ENCODE measurements around the gene MARK2.

The MARK2 gene

GRCh38 chr11:63911440-63911839 is 72.5 kb downstream of the MARK2 start:
- ATAC-seq (no peak), DNase-seq (no peak)
- H3K4me1 Mint-ChIP-seq = peaks cover 5% of the 10 kb centered on the region
- H3K4me3 Mint-ChIP-seq = no peak overlapping the region
- no peaks in the 10 kb centered on the region for H3K9me3 Mint-ChIP-seq
- H3K36me3 Mint-ChIP-seq (ENCODE audit: low read depth) = peaks cover 4% of the 10 kb centered on the region
- peaks cover 8% of the 10 kb centered on the region for H3K27me3 Mint-ChIP-seq
- H3K27ac Mint-ChIP-seq = no peak overlapping the region

DNA sequence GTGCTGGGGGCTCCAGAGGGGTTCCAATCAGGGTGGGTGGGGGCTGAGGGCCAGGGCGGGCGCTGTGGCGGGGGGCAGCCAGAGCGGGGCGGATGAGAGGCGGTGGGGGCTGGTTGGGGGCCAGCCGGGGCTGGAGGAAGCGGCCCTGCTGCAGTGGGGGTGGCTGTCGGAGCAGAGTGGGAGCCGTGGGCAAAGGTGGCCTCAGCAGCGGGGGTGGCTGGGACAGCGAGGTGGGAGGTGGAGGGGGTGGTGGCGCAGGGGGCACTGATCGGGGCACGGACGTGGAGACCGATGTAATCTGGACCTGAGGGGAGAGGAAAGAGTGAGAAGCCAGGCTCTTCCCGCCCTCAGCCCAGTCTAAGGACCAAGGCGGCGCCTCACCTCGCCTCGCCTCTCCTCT is 73.0 kb downstream of the MARK2 start:
- Mint-ChIP-seq H3K9me3 (no peaks in the 10 kb centered on the region), H3K4me3 (no peak overlapping the region), H3K36me3 (ENCODE audit: low read depth) (peaks cover 4% of the 10 kb centered on the region), H3K27me3 (peaks cover 8% of the 10 kb centered on the region), H3K4me1 (peaks cover 5% of the 10 kb centered on the region), H3K27ac (no peak overlapping the region)
- no peak for DNase-seq
- ATAC-seq = no peak

DNA sequence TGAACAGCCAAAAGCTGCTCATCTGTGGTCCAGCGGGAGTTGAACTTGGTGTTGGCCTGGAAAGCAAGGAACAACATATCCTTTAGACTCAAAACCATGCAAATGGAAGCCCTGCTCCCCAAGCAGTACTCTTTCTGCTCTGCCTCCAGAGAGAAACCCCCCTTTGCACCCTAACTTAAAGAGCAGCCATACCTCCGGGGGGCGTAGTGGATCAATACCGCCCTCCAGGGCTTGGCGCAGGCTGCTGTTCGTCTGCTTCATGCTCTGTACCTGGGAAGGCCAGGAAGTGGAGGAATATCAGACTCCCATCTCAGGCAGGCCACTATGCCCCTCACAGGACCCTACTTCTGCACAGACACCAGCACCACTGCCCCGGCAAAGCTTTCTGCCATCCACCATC is 73.8 kb downstream of the MARK2 start:
- Mint-ChIP-seq H3K36me3 (ENCODE audit: low read depth) (peaks cover 4% of the 10 kb centered on the region), H3K27ac (no peak overlapping the region), H3K27me3 (peaks cover 10% of the 10 kb centered on the region), H3K9me3 (no peaks in the 10 kb centered on the region), H3K4me1 (peaks cover 8% of the 10 kb centered on the region), H3K4me3 (no peak overlapping the region)
- DNase-seq (no peak), ATAC-seq (no peak)

- ATAC-seq (no peak), DNase-seq (no peak)
- H3K36me3 Mint-ChIP-seq (ENCODE audit: low read depth) = no peaks in the 10 kb centered on the region
- no peaks in the 10 kb centered on the region for H3K9me3 Mint-ChIP-seq
- no peak overlapping the region for H3K4me3 Mint-ChIP-seq
- peaks cover 15% of the 10 kb centered on the region for H3K4me1 Mint-ChIP-seq
- peaks cover 11% of the 10 kb centered on the region for H3K27me3 Mint-ChIP-seq
- H3K27ac Mint-ChIP-seq = no peak overlapping the region
Measured at GRCh38 chr11:63913866-63914830, 75.2 kb downstream of the MARK2 start.

- Mint-ChIP-seq H3K4me3 (no peak overlapping the region), H3K9me3 (no peaks in the 10 kb centered on the region), H3K27me3 (peaks cover 11% of the 10 kb centered on the region), H3K27ac (no peak overlapping the region), H3K36me3 (ENCODE audit: low read depth) (no peaks in the 10 kb centered on the region), H3K4me1 (peaks cover 15% of the 10 kb centered on the region)
- DNase-seq = no peak
- ATAC-seq = no peak
Measured at GRCh38 chr11:63914896-63915691, 76.2 kb downstream of the MARK2 start.

- DNase-seq (peak; percentile 68), ATAC-seq (no peak)
- peaks cover 11% of the 10 kb centered on the region for H3K27me3 Mint-ChIP-seq
- H3K4me1 Mint-ChIP-seq = peaks cover 15% of the 10 kb centered on the region
- H3K9me3 Mint-ChIP-seq = no peaks in the 10 kb centered on the region
- H3K27ac Mint-ChIP-seq = no peak overlapping the region
- H3K4me3 Mint-ChIP-seq = peak overlapping the region; percentile 78
- no peaks in the 10 kb centered on the region for H3K36me3 Mint-ChIP-seq (ENCODE audit: low read depth)
Measured at GRCh38 chr11:63915961-63916836, 77.3 kb downstream of the MARK2 start.

- DNase-seq (peak; percentile 69), ATAC-seq (peak; percentile 64)
- no peak within 1 kb of the TSS for H3K27ac Mint-ChIP-seq
- H3K36me3 Mint-ChIP-seq (ENCODE audit: low read depth) = no peaks in the 10 kb centered on the region
- H3K9me3 Mint-ChIP-seq = no peaks in the 10 kb centered on the region
- H3K27me3 Mint-ChIP-seq = peaks cover 11% of the 10 kb centered on the region
- H3K4me3 Mint-ChIP-seq = peak within 1 kb of the TSS; percentile 78
- H3K4me1 Mint-ChIP-seq = peaks cover 15% of the 10 kb centered on the region
Measured at GRCh38 chr11:63916837-63917691, 78.2 kb downstream of the MARK2 start, which contains the start of gene RCOR2. TSS of gene RCOR2 (minus strand) at chr11:63917164. CDS start at chr11:63916456, 708 bp downstream.

GRCh38 chr11:63917692-63918506 is 79.0 kb downstream of the MARK2 start:
- Mint-ChIP-seq H3K27ac (no peak overlapping the region), H3K4me3 (peak overlapping the region; percentile 62), H3K9me3 (no peaks in the 10 kb centered on the region), H3K36me3 (ENCODE audit: low read depth) (no peaks in the 10 kb centered on the region), H3K27me3 (peaks cover 11% of the 10 kb centered on the region), H3K4me1 (peaks cover 15% of the 10 kb centered on the region)
- ATAC-seq = no peak
- no peak for DNase-seq

- Mint-ChIP-seq H3K27me3 (peaks cover 16% of the 10 kb centered on the region), H3K36me3 (ENCODE audit: low read depth) (no peaks in the 10 kb centered on the region), H3K27ac (no peak overlapping the region), H3K4me3 (no peak overlapping the region), H3K4me1 (peaks cover 15% of the 10 kb centered on the region), H3K9me3 (no peaks in the 10 kb centered on the region)
- no peak for ATAC-seq
- DNase-seq = no peak
Measured at GRCh38 chr11:63918507-63919191, 79.7 kb downstream of the MARK2 start.

DNA sequence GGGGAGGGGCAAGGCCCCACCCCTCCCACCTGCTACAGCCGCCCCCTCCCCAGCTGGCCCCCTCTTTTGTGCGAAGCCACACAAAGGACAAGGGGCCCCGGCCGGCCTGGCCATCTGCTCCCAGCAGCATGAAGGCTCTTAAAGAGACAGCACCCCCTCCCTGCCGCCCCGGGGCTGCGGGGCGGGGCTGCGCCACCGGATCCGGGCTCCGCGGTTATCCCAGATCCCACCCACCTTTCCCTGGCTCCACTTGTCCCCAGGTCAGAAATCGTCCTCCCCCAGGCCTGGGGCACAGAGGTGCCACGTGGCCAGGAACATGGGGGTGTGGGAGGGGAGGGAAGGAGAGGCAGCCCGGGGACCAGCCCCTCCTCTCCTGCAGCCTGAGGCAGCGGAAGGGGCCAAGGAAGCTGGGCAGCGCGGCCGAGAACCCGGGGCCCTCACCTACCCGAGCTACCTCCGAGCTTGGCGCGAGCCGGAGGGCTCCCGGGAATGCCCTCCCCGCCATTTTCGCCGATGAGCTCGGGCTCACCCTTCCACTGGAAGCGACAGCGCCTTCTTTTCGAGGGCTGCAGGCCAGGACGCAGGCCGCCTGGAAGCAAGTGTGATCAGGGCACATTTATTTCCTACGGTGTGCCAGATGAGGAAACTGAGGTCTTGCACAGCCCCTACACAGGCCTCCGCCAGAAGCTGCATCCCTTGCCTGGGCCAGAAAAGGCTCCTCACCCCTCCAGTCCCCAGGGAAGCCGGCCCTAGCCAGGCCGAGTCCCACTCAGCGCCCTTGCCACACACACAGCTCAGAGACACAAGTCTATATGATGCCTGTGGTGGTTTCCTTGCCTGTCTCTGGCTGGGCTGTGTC is 80.6 kb downstream of the MARK2 start:
- H3K4me1 Mint-ChIP-seq = peaks cover 15% of the 10 kb centered on the region
- H3K36me3 Mint-ChIP-seq (ENCODE audit: low read depth) = no peaks in the 10 kb centered on the region
- H3K27ac Mint-ChIP-seq = no peak overlapping the region
- no peaks in the 10 kb centered on the region for H3K9me3 Mint-ChIP-seq
- no peak overlapping the region for H3K4me3 Mint-ChIP-seq
- no peak for ATAC-seq
- no peak for DNase-seq
- peaks cover 14% of the 10 kb centered on the region for H3K27me3 Mint-ChIP-seq

DNA sequence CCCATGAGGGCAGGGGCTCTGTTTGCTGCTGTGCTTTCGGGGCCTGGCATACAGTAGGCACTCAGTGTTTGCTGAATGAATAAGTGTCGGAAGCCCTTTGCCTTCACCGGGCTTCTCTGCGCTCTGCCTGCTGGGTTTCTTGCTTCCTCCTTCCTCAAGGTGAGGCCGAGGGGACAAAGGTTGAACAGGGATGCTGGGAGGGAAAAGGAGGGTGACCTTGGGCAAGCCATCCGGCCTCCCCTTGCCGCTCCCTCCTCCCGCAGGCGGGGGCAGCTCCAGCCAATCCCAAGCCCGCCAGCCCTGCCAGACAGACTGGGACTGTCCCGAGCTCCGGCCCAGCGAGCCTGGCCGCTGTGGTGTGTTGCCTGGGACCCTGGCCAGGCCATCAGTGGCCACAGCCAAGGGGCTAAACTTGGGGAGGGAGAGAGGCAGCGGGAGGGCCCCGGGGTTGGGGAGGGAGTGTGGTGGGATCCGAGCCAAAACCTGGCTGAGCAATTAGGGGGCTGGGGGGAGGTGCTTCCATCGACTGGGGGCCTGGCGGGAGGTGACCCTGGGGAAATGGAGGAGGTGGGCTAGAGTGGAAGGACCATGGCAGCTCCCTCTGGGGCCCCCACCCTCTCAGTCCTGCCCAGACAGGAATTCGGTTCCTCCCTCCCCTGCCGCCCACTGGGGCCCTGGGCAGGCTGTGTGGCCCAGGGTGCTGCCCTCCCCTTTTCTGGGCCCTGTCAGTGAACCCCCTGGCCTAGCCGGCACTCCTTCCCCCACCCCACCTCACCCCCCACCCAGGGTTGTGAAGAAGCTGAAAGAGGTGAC is 81.4 kb downstream of the MARK2 start:
- Mint-ChIP-seq H3K9me3 (no peaks in the 10 kb centered on the region), H3K4me1 (peaks cover 13% of the 10 kb centered on the region), H3K27ac (no peak overlapping the region), H3K4me3 (no peak overlapping the region), H3K36me3 (ENCODE audit: low read depth) (no peaks in the 10 kb centered on the region), H3K27me3 (peaks cover 10% of the 10 kb centered on the region)
- ATAC-seq (no peak), DNase-seq (no peak)
